GM21528 (cell line): ENCODE measurements around the gene CD40LG.

Source experiments
- ATAC-seq: cut with Tn5 transposase; IDR thresholded peaks from one replicate; pipeline ENCODE4 v1.9.1; 2021; ENCODE audit warnings: mild to moderate bottlenecking, moderate library complexity; ENCODE audit not compliant: unreplicated experiment, low FRiP score

Gene CD40LG

DNA sequence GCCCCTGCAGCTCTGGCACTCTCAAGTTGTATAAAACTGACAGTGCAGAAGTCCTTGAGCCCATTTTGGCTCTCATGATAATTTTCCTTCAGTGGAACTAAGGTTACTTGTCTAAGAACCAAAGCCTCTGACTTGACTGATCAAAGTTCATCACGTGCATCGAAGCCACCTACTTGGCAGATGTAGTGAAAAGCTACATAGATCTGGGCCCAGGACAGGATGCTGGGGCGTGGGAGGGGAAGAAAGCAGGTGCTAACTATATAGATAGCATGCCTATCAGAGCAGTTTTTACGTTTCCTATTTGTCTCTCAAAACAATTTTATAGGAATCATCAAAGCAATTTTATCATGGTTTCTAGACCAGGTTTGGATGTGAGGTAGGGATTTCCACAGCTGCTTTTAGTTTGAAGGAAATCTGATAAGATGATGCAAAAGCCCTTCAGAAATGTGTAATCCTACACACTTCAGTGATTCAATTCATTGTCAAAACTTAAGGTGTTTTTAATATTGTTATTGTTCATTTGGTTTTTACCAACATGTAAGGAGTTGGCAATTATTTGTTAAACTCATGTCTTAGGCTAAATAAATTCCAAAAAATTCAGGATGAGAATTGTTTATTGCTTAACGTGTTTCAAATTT, 1.2 kb upstream of the CD40LG start:
- no peak for ATAC-seq

DNA sequence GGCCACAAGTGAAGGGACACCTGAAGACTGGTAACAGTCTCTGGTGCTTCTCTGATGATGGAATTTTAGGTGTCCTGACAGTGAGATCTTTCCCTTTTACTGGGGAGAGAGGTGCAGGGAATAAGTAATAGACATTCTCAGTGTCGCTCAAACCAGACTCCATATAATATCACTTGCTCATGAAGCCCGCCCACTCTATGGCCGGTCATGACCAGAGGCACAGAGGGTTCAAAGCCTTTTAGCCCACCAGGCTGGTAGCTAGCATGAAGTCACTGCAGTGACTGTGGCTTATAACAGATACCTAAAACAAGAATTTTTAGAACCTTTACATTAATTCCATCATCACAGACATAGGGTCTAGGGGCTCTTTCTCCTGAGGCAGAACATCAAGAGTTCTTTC, 2.9 kb downstream of the CD40LG start:
- no peak for ATAC-seq

DNA sequence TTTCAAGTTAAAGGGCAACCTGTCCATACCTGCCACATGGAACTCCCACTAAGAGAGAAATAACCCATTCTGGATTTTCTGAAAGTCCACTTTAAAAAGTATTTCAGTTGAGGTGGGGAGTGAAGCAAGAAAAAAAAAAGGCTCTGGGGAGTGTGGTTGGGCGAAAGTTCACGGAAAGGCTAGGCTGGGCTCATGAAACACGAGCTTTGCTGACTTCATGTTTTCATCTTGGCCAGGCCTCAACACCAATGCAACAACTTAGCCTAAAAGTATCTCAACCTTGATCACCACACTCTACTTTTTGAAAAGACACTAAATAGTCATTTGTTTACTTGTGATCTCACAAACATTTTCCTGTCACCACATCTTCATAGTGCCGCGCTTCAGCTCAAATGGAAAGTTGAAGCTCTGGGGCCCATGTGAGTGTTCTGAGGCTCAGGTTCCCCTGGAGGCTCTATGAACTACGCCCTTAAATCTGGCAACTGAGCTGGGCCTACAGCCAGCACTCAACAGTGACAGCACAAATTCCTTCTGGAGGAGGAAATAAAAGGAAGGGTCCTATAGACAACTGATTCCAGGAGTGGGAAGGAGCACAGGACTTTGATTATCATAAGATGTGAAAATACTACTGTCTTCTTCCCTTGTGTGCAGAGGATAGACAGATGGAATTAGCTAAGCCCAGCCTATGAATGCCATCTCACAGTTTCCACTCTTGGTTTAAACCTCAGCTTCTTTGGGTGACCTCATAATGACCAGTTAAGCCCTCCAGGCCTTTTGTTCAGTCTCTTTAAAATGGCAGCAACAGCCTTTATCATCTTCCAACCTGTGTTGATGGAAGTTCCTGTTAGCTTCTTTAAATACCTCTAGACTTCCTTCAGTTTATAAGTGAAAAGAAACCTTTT, 5.1 kb downstream of the CD40LG start:
- ATAC-seq: no peak

DNA sequence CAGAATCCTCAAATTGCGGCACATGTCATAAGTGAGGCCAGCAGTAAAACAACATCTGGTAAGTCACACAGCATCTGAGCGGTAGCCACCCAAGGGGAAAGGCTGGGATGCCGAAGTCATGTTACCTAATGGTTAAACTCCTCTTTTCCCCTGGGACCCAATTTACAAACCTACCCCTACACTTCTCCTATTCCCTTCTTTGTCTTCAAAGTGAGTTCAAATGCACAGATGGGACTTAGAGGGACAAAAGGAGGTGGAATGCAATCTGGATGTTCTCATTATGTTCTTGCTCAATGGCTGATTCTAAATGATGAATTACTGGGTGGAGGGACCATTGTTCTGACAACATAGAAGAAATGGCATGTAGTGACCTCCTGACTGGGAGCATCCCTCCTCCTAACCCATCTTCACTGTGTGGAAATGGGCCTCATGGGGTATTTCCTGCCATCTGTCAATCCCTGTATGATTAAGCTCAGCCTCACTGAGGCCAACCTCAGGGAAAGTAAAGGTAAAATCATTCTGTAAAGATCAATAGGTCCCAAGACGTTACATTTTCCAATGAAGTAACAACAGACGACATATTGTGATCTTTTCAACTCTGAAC, 8.5 kb downstream of the CD40LG start:
- ATAC-seq: no peak

DNA sequence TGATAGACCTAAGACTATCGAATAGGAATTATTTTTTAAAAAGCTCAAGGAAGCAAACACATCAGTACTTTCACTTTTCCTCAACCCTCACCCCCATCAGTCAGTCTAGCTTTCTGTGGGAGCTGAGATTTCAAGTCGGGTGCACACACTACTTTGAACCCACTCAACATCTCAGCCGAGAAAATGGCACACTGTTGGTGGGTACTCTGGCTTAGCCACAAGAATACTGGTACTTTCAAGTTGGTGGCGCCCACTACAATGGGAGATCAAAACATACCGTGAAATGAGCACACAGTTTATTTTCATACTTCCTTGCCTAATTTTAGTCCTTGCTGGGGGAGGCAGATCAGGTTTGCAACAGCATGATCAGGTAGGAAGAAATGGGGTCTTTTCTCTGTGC, 10.2 kb downstream of the CD40LG start:
- ATAC-seq: no peak

DNA sequence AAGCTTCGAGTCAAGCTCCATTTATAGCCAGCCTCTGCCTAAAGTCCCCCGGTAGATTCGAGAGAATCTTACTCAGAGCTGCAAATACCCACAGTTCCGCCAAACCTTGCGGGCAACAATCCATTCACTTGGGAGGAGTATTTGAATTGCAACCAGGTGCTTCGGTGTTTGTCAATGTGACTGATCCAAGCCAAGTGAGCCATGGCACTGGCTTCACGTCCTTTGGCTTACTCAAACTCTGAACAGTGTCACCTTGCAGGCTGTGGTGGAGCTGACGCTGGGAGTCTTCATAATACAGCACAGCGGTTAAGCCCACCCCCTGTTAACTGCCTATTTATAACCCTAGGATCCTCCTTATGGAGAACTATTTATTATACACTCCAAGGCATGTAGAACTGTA, 11.2 kb downstream of the CD40LG start:
- ATAC-seq: no peak

DNA sequence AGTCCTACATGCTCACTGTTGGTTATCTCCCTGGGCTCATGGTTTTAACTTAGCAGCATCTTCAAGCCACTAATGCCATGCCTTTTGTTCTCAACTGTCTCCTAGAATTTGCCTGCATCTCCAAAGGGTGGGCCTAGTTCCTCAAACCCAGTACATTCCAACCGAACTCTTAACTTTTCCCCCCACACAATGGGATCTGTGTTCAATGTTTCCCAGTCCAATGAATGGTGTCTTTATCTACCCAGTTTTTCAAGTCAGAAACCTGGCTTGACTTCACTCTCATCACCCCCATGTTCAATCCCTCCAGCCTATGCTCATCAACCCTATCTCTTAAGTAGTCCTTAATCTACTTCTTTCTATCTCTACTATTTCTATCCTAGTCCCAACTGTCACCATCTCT, 12.9 kb downstream of the CD40LG start:
- no peak for ATAC-seq

DNA sequence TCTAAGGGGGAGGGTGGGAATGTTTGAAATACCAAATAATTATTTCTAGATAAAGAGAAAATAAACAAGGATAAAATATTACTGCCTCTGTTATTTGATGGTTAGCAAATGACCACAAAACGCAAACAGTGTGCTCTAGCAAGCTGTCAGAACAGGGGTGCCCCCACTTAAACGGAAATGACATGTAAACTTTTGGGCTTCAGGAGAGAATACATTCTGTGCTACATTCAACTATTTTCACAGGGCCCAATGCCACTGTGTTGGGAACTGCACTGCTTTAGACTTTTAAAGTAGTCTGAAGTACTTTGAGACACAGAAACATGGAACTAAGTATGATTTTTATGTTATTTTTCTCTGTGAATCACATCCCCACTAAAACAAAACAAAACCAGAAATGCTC, 14.1 kb downstream of the CD40LG start:
- ATAC-seq: no peak

DNA sequence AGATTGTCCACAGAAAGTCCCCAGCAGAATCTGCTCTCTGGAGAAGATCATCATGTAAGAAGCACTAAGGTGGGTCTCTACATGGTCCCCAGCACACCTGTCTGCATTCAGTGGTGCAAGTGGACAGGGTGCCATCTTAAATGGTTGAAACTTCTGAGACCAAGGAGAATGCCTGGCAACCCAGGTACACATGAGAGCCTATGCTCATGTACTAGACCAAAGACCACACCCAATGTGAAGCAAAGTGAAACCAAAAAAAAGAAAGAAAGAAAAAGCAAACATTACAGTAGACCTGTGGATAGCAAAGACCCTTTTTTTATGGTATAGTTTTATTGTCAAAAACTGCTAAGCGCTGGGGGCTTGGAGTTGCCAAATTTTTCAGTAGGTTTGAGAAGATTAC, 15.0 kb downstream of the CD40LG start:
- ATAC-seq: no peak

DNA sequence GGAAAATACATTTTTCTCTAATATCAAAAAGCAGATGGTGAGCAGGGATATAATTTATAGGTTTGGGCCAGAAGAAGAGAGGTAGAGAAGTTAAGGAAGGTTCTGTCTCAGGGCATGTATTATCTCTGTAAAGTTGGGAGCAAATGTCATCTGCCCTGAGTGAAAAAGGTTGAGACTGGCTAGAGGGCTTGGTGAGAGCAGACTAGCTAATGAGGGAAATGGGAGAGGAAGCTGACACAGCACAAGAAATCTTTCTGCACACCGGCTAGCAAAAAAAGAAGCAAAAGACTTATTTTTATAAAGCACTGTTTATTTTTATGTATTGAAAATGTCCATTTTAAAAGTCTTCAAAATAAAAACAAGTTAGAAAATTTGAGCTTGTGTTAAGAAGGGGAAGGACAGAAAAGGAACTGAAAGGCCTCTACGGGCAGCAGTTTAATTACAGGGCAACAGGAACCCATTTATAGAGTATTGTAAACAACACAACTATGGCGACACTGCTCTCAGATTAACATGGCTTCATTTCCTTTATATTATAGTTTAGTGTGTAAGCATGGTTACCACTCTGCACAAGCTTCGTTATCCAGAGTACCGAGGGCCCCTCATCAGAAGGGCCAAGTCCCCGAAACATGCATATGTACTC, 17.4 kb downstream of the CD40LG start:
- ATAC-seq: peak; percentile 75

DNA sequence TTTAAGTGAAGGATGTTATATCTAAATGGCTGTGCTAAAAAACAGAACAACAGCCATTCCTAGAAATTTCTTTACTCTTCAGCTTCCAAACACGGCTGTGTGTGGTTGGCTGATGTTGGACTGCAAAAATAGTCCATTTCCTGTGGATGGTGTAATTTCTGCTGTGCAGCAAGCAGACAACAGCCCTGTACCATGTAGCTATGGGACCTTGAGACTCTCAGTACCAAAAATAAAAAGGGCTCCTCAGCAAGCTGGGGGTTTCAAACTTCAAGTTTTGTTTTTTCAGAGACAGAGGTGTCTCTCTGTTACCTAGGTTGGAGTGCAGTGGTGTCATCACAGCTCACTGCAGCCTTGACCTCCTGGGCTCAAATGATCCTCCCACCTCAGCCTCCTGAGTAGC, 18.1 kb downstream of the CD40LG start:
- peak; percentile 58 for ATAC-seq

DNA sequence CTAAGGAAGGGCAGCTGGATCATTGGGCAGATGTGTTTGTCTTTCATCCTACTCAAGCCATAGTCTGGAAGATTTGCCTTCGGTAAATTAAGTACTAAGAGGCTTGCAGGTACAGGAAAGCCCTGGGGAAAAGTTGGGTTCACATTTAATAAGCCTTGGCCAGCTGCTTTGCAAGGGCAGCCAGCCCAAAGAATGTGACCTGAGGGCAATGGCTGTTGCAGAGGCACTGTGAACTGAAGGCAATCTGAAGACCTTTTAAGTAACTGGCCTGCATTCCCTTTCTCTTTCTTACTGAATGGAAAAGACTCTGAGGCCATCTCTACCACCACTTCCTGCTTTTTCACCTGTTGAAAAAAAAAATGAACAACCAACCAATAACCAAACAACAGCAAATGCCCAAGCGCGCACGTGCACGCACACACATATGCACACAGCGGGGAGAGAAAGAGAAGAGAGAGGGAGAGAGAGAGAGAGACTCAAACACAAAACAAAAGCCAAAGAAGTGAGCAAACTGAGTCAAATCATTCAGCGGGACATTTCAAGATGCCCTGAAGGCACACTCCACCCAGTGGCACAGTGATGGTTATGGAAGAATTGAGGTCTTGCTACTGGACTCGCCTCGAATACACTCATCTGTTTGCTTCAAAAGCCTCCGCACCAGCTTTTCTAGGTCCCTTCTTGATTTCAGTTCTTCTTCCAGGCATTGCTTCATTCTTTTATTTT, 19.6 kb downstream of the CD40LG start:
- no peak for ATAC-seq

DNA sequence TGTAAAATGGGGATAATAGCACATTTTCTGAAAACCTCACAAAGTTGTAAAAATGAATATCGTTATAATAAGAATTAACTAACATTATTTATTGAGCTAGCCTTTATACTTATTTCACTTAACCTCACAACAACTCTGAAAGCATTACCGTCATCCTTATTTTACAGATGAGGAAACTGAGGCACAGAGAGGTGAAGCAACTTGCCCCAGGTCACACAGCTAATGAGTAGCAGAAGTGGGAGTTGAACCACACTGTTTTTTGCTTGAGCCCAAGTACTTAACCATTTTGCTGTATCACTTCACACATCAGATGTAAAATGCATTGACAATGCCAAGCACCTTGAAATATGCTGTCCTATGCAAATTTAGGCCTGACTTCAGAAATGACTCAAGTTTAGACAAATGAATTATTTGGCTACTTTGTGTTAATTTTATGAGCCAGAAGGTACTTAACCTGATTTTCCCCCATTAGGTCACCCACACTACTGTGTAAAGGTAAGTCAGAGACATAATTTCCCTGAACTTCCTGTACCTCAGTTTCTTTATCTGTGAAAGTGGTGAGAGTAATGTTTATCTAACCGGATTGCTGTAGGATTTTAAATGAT, 23.1 kb downstream of the CD40LG start:
- no peak for ATAC-seq

DNA sequence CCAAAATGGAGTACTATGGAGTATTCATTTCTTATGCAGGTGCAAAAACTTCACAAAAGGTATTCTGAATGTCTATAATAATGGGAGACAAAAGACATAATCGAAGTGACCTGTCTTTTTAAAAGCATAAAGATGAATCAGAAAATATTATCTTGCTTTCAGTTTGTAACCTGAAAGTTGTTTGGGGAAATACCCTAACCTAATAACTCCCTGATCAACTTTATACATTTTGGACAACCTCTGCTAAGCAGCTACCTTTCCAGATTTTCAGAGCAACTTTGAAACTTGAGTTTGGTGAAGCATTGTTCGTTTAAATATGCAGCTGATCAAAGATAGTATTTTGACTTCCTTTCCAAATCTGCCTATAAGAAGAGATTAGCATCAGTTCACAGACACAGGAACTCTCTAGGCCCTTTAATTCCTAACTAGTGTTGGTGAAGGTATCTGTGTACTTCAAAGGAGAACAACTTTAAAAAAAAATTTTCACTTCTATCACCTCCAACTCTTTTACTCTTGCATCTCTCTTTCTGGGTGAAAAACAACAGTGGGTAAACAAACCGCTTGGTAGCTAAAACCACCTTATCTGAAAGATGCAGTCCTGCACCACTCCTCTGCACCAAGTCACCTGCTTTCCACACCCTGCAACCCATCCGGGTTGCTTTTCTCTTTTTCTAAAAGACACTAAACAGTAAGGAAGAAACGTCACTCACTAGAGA, 26.5 kb downstream of the CD40LG start:
- no peak for ATAC-seq

DNA sequence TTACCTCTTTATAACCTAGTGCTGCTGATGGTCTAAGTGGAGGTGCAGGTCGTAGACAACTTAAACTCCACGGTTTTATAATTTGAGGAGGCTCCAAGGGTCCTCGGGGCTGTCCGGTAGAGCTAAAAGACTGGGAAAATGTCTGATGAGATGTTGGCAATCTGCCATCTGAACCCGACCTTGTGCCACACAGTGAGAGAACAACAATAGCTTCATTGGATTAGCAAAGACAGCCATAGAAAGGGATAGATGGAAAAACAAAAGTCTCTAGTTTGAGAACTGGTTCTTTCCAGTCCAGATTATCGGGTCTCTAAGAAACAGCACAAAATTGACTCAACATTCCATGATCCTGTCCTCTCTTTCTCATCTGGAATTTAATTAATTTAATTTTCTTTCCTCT, 31.6 kb downstream of the CD40LG start:
- no peak for ATAC-seq

DNA sequence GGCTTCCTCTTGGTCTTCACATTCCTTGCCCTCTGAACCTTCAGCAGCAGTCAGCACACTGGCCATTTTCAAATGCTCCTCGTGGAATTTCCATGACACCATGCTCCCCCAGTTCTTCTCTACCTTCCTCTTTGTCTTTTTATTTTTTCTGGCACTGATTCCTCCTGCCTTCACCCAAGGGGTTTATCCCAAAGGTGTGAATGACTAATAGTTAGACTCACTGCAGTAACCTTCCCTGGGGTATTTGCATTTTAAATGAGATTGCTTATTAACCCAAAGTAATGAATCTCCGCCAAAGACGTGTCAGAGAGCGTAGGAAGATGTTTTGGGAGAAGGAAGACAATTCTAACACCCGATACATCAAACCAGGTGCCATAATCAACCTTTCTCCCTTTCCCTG, 36.2 kb downstream of the CD40LG start:
- ATAC-seq: no peak

DNA sequence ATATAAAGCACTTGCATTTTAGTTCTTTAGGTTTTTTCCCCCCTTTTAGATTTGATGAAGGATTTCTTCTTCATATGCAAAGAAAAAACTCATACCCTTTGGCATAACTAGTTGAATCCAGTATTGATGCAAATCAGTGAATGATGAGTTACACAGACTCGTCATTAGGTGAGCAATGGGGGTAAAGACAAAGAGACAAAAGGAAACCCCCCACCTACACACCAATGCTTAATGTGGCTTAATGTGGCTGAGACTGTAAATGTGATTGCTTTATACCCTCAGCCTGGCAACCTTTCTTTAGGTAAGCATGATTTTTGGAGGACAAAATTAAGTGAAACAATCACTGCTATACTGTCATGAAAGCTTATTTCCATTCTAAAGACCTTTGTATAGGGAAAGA, 39.5 kb downstream of the CD40LG start:
- ATAC-seq: no peak

DNA sequence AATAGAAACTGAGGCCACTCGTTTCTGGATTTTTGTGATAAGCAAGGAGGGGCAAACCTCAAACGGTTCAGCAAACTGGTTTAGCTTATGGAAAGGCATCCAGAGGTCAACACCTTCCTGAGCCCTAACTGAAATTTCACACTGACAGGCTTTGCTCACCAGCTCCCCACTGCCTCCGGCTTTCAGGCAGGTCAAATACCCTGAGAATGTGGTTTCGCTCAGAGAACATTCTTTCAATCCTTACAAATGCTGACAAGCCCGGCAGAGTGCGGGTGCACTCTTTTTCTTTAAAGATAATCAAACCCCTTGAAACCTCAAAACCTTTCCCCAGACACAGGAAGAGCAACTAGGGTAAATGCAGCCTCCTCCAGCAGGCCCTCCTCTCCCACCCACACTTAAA, 41.5 kb downstream of the CD40LG start:
- ATAC-seq: no peak

DNA sequence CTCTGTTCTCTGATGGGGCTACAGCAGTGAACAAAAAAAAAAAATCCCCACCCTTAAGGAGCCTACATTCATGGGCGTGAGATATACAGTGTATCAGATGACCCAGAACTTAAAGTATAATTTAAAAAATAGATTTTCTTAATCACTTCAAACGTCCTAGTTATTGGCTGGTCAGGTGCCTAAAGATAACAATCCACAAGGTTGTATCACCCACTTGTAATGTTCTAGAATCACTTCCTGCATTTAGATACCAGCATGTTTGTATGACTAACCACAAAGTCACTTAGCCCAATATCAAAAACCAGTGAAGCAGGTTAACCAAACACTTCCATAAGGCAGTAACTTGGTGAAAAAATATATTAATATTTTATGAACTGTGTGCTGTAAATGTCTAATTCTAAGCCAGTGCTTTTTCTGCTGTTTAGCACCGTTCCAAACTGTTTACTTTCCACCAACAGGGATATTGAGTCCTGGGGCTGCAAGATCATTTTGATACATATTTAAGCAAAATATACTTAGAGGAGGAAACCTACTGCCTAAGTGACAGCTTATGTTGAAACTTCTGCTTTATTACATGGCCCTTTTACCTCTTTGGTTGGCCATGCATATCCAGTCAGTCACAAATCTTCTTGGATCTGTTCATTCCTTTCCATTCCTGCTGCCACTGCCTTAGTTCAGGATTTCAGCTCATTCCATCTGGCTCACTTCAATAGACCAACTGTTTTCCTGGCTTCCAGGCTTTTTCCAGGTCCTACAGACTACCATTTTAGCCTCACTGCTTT, 43.3 kb downstream of the CD40LG start:
- ATAC-seq: no peak
